Glutamatergic neuron (in vitro differentiated cells): ENCODE results near the gene PCSK4. TPM values are rescaled to one million over a fixed set of nuclear protein-coding genes. Genes with fewer than 3 reads are reported as not detected.

Experiments
- DNase-seq: peaks from one replicate; pipeline ENCODE4 v3.0.0; 2022
- H3K27ac Mint-ChIP-seq: one replicate; pipeline ENCODE4 v1.8.0; 2020; ENCODE audit warnings: mild to moderate bottlenecking, mixed read lengths, inconsistent platforms; ENCODE audit not compliant: unreplicated experiment
- H3K27me3 Mint-ChIP-seq: one replicate; pipeline ENCODE4 v1.8.0; 2020; ENCODE audit warnings: mild to moderate bottlenecking, moderate library complexity, mixed read lengths, inconsistent platforms; ENCODE audit not compliant: unreplicated experiment
- H3K36me3 Mint-ChIP-seq: one replicate; pipeline ENCODE4 v1.8.0; 2020; ENCODE audit warnings: mild to moderate bottlenecking, mixed read lengths, inconsistent platforms; ENCODE audit not compliant: unreplicated experiment
- H3K4me1 Mint-ChIP-seq: one replicate; pipeline ENCODE4 v1.8.0; 2020; ENCODE audit warnings: mild to moderate bottlenecking, low read depth, mixed read lengths, inconsistent platforms; ENCODE audit not compliant: unreplicated experiment
- H3K4me3 Mint-ChIP-seq: one replicate; pipeline ENCODE4 v1.8.0; 2020; ENCODE audit warnings: mild to moderate bottlenecking, mixed read lengths, inconsistent platforms; ENCODE audit not compliant: unreplicated experiment
- H3K9me3 Mint-ChIP-seq: one replicate; pipeline ENCODE4 v1.8.0; 2020; ENCODE audit warnings: mild to moderate bottlenecking, moderate library complexity, mixed read lengths, inconsistent platforms; ENCODE audit not compliant: unreplicated experiment
- total RNA-seq: library from RNA; stranded (reverse); fragmentation: NEBNext Ultra II Directional; extraction: Animal tissue kit (Norgen Biotek cat#: 25700); gene quantifications from one replicate; pipeline ENCODE4 v1.2.1, GENCODE V29; 2021; ENCODE audit not compliant: unreplicated experiment
- TF ChIP-seq, protein P1 (sequence below): fragments of 200-600 bp; sonication (generic); IDR thresholded peaks from one replicate; pipeline ENCODE4 v1.5.0; 2021; ENCODE audit not compliant: partially characterized antibody, unreplicated experiment

PCSK4 gene
- total RNA-seq, 1 donor from 2014 or later, result 21.2 TPM

DNA sequence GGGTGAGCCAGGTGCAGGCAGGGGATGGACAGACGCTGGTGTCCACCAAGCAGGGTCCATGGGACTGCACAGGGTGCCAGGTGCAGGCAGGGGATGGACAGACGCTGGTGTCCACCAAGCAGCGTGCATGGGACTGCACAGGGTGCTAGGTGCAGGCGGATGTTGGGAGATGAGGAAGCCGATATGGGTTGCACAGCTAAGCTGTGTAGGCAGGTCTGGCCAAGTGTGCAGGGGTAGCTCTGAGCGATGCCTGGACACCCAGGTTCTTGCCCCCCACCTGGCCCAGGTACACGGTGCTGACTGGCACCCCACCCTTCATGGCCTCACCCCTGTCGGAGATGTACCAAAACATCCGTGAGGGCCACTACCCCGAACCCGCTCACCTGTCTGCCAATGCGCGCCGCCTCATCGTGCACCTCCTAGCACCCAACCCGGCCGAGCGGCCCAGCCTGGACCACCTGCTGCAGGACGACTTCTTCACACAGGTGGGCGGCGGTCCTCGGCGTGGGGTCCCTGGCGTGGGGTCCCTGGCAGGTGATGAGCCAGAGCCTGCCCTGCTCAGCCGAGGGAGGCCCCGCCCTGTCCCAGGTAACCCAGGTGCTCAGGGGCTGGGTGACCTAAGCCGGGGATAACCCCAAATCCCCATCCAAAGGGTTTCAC is 37.6 kb upstream of the PCSK4 start:
- Mint-ChIP-seq H3K27me3 (peaks cover 23% of the 10 kb centered on the region), H3K4me1 (peaks cover 3% of the 10 kb centered on the region), H3K27ac (no peak overlapping the region), H3K36me3 (peaks cover 7% of the 10 kb centered on the region), H3K4me3 (no peak overlapping the region), H3K9me3 (peaks cover 15% of the 10 kb centered on the region)
- TF ChIP-seq, protein P1, sequence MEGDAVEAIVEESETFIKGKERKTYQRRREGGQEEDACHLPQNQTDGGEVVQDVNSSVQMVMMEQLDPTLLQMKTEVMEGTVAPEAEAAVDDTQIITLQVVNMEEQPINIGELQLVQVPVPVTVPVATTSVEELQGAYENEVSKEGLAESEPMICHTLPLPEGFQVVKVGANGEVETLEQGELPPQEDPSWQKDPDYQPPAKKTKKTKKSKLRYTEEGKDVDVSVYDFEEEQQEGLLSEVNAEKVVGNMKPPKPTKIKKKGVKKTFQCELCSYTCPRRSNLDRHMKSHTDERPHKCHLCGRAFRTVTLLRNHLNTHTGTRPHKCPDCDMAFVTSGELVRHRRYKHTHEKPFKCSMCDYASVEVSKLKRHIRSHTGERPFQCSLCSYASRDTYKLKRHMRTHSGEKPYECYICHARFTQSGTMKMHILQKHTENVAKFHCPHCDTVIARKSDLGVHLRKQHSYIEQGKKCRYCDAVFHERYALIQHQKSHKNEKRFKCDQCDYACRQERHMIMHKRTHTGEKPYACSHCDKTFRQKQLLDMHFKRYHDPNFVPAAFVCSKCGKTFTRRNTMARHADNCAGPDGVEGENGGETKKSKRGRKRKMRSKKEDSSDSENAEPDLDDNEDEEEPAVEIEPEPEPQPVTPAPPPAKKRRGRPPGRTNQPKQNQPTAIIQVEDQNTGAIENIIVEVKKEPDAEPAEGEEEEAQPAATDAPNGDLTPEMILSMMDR, result no peak
- no peak for DNase-seq

DNA sequence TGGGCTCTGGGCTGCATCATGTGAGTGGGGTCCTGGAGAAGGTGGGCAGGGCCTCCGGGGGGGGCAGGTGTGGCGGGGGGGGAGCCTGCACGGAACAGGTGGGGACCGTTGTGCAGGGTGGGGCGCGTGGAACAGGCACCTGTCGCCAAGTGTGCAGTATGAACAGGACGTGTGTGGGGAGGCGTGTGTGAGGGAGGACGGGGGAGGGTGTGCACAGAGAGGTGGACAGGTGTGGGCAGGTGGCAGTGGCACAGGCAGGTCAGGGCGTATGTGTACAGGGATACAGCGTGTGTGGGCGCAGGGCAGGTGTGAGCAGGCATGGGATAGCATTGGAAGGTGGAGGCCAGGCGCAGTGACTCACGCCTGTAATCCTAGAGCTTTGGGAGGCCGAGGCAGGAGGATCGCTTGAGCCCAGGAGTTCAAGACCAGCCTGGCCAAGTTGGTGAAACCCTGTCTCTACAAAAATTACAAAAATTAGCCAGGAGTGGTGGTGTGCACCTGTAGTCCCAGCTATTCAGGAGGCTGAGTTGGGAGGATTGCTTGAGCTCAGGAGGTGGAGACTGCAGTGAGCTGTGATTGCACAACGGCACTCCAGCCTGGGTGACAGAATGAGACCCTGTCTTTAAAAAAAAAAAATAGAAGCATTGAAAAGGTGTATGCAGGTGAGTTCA is 37.0 kb upstream of the PCSK4 start:
- Mint-ChIP-seq H3K9me3 (peaks cover 14% of the 10 kb centered on the region), H3K4me3 (no peak overlapping the region), H3K36me3 (peaks cover 7% of the 10 kb centered on the region), H3K27ac (no peak overlapping the region), H3K4me1 (peaks cover 3% of the 10 kb centered on the region), H3K27me3 (peaks cover 23% of the 10 kb centered on the region)
- no peak for DNase-seq
- TF ChIP-seq, protein P1, result no peak

DNA sequence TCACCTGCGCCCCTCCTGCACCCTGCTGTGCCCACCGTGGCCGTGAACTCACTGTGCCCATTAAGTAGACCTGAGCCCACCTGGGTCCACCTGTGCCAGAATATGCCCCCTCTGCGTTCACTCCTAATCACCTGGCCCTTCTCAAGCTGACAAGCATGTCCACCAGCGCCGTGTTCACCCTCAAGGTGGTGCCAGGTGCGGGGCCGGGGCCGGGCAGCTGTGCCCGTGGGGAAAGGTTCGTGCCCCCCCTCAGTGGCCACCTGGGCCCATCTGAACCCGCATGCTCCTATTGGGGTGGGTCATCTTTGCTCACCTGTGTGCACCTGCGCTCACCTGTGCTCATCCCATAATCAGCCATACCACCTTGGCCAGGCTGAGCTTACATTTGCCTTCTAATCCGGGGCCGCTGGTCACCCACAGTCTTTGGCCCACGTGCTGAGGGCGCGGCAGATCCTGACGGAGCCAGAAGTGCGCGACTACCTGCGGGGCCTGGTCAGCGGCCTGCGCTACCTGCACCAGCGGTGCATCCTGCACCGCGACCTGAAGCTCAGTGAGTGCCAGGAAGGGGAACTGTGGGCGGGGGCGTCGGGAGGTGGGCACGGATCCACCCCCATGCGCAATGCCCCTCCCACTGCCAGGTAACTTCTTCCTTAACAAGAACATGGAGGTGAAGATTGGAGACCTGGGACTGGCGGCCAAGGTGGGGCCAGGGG is 36.1 kb upstream of the PCSK4 start:
- Mint-ChIP-seq H3K27ac (no peak overlapping the region), H3K4me3 (no peak overlapping the region), H3K4me1 (peaks cover 3% of the 10 kb centered on the region), H3K27me3 (peaks cover 22% of the 10 kb centered on the region), H3K9me3 (peaks cover 13% of the 10 kb centered on the region), H3K36me3 (peaks cover 7% of the 10 kb centered on the region)
- no peak for DNase-seq
- TF ChIP-seq, protein P1, result no peak

DNA sequence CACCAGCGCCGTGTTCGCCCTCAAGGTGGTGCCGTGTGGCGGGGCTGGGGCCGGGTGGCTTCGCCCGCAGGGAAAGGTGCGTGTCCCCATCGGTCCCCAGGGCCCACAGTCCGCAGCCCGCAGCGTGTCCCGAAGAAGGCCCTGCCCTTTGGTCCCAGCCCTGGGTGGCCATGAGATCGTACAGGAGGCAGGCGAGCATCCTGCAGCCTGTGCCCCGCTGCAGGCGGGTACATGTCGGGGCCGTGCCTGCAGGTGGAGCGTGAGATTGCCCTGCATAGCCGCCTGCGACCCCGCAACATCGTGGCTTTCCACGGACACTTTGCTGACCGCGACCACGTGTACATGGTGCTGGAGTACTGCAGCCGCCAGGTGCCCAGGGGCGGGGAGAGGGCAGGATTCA is 35.2 kb upstream of the PCSK4 start:
- Mint-ChIP-seq H3K27me3 (peaks cover 22% of the 10 kb centered on the region), H3K4me3 (no peak overlapping the region)
- no peak for DNase-seq

More for the DNA sequence above, 35.2 kb upstream of the PCSK4 start:
- Mint-ChIP-seq H3K9me3 (peaks cover 15% of the 10 kb centered on the region), H3K4me1 (peaks cover 3% of the 10 kb centered on the region), H3K36me3 (peaks cover 7% of the 10 kb centered on the region), H3K27ac (no peak overlapping the region)
- TF ChIP-seq, protein P1, result no peak
